GDM1 (cell line): Measurements from ENCODE around the gene RAI1.
A peak's percentile ranks its signal among the peaks of the same experiment; 100 is the strongest.

Experiments used
- DNase-seq: peaks from one replicate; lab custom pipeline; 2025; lab: John Stamatoyannopoulos, UW

Gene RAI1

GRCh38 chr17:17698371-17698770, 17.1 kb downstream of the RAI1 start:
- DNase-seq: no peak

GRCh38 chr17:17698869-17699351, 17.7 kb downstream of the RAI1 start:
- DNase-seq: no peak

GRCh38 chr17:17699491-17699890, 18.2 kb downstream of the RAI1 start:
- no peak for DNase-seq

GRCh38 chr17:17700251-17700969, 19.2 kb downstream of the RAI1 start:
- DNase-seq: no peak

DNA sequence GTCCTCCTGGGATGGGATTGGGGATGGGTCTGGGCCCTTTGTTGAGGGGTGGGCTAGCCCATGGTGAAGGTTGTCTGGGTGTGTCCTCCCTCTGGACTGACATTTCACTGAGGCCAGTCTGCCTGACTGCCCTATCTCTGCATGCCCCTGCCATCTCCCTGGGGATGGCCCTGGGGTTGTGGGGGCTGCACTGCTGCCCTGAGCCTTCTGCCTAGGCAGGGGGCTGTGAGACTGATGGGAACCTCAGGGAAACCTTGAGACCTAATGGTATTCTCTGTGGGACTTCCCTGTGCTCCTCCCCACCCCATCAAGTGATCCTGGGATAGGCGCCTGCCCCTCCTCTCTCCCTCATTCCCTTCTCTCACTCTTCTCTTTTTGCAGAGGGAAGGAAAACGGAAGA, 19.9 kb downstream of the RAI1 start:
- no peak for DNase-seq

GRCh38 chr17:17701658-17702057, 20.4 kb downstream of the RAI1 start:
- no peak for DNase-seq

- DNase-seq: no peak
These were observed 21.3 kb downstream of the RAI1 start for GRCh38 chr17:17702449-17703139.

GRCh38 chr17:17703140-17703919, 22.1 kb downstream of the RAI1 start:
- no peak for DNase-seq

DNA sequence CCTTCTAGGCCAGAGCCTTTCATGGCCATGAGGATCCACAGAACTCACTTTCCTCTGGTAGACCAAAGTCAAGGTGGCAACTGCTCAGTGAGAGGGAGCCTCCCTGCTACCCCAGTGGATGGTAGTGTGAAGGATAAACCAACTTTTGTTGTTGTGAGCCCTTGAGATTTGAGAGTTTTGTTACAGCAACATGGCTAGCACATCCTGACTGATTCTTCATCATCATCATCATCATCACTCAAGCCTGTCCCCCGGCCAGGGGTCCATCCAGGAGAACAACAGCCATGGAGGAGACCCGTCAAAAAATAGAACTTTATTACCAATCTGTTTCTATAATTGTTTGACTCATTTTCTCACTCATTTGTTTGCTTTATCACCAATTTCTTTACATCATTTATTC, 23.7 kb downstream of the RAI1 start:
- DNase-seq: no peak

DNA sequence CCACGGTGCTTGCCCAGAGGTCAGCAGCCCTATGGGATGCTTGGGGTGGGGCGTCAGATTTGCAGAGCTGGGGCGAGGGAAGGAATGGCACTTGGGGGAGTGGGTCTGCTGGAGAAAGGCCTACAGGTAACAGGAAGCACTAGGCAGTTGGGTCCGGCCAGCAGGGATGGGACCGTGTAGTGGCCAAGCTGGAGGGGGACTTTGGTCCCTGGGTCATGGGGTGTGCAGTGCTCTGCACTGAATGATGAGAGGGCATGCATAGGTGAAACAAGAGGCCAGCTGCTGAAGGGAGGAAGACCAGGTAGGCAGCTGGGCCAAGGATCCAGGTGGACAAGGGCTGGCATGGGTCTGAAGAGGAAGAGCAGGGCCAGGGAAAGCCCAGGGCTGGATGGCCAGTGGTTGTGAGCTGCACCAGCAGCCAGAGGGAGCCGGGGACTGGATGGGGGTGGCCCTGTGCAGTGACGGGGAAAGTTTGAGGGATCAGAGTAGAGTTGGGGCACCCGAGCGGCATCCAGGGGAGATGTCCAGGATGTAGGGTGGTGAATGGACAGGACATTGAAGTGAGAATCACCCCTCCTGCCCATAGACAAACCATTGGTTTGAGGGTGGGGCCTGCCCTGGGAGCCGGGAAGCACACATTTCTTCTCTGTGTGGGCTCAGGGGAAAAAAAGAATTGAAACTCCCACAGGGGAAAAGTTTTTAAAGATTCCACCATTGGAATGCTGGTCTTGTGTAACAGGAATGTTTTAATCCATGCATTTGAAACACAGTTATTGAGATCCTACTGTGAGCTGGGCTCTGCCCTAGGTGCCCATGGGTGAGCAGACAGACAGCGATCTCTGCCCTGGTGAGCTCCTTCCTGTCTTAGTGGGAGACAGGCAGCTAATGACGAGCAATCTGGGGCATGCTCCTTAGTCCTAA, 25.1 kb downstream of the RAI1 start:
- DNase-seq: no peak

DNA sequence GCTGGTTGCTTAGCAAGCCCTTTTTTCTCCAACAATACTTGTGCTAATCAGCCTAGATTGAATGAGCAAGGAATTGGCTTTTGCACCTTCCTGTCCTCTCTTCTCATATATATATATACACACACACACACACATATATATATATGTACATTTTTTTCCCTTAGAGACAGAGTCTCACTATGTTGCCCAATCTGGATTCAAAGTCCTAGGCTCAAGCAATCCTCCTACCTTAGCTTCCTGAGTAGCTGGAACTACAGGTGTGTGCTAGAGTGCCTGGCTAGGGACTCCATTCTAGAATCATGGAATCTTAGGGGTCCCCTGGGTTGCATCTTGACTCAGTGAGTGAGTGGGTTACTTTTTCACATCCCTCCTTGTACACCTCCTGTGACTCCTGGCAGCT, 27.0 kb downstream of the RAI1 start:
- DNase-seq: no peak

- no peak for DNase-seq
These were observed 27.6 kb downstream of the RAI1 start for GRCh38 chr17:17708816-17709215.

GRCh38 chr17:17709815-17710321, 28.6 kb downstream of the RAI1 start:
- no peak for DNase-seq

- no peak for DNase-seq
These were observed 29.1 kb downstream of the RAI1 start for GRCh38 chr17:17710355-17710727.

DNA sequence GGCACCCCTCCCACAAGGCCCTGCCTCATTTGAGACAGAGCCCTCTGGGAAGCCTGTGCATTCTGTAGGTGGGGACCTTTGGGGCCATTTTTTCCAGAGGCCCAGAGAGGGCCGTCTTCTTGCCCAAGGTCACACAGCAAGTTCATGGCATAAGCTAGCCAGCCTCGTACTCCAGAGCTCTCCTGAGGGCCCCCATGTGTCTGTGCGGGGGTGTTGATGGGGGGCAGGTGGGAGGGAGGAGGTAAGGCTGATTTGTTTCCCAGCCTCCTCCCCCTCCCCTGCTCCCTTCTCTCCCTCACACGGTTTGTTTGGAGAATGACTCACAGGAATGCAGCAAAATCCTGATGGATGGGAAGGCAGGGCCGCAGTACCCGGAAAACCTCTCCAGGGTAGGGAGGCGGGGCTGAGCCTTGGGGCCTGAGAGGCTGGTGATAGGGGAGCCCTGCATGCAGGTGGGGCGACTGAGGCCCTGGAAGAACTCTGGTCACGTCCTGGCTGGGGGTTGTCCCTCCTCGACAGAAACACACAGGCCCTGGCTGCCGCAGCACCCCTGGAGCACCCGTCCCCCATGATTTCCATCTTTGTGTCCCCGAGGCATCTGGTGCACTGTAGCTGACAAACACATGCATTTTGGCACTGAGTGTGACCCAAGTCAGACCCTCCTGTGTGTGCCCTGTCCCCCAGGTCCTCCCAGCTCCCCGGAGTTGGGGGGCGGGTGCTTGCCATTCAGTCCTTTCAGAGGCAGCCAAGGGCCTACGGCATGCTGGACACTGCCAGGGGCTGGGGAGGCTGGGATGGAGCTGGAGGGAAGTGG, 29.7 kb downstream of the RAI1 start:
- no peak for DNase-seq

GRCh38 chr17:17711641-17712162, 30.4 kb downstream of the RAI1 start:
- DNase-seq: no peak

- DNase-seq: no peak
These were observed 31.1 kb downstream of the RAI1 start for GRCh38 chr17:17712268-17712924.

DNA sequence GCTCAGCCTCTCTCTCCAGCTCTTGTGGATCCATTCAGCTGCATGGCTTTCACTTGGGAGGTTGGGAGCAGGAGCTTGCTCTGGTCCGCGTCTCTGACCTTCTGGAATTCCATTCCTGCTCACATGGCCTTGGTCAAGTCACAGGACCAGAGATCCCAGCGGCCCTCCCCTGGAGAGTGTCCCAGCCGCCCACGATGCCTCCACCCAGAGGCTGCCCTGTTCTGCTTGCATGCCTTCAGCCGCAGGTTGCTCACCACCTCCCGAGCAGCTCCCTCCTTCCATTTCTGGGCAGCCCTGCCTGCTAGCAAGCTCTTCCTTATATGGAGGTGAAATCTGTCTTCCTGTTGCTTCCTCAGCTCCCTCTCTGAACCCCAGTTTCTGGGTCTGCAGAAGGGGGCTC, 32.6 kb downstream of the RAI1 start:
- no peak for DNase-seq

GRCh38 chr17:17714261-17714866, 33.1 kb downstream of the RAI1 start:
- peak; percentile 73 for DNase-seq
